ENCODE data around the gene CCDC136.

Gene CCDC136

GRCh38 chr7:128794436-128794835 is 2.7 kb downstream of the CCDC136 start:
- no peak for TF ChIP-seq CTCF (IDR thresholded peaks at IDR 0.05; ENCODE audit: low read depth, low read length)
- no peak for DNase-seq (ENCODE audit: extremely low read depth, low read depth)

- no peak for DNase-seq (ENCODE audit: extremely low read depth, low read depth)
- no peak for TF ChIP-seq CTCF (IDR thresholded peaks at IDR 0.05; ENCODE audit: low read depth, low read length)
Measured at GRCh38 chr7:128795129-128795528, 3.4 kb downstream of the CCDC136 start.

- TF ChIP-seq CTCF (IDR thresholded peaks at IDR 0.05; ENCODE audit: low read depth, low read length), result no peak
- DNase-seq (ENCODE audit: extremely low read depth, low read depth), result peak; percentile 29
Measured at GRCh38 chr7:128796327-128796726, 4.6 kb downstream of the CCDC136 start.

GRCh38 chr7:128799451-128799850 is 7.7 kb downstream of the CCDC136 start:
- no peak for DNase-seq (ENCODE audit: extremely low read depth, low read depth)
- TF ChIP-seq CTCF (IDR thresholded peaks at IDR 0.05; ENCODE audit: low read depth, low read length), result no peak

GRCh38 chr7:128800567-128800966 is 8.8 kb downstream of the CCDC136 start:
- TF ChIP-seq CTCF (IDR thresholded peaks at IDR 0.05; ENCODE audit: low read depth, low read length), result no peak
- no peak for DNase-seq (ENCODE audit: extremely low read depth, low read depth)

GRCh38 chr7:128801003-128801402 is 9.2 kb downstream of the CCDC136 start:
- no peak for TF ChIP-seq CTCF (IDR thresholded peaks at IDR 0.05; ENCODE audit: low read depth, low read length)

GRCh38 chr7:128801667-128802418 is 10.1 kb downstream of the CCDC136 start:
- DNase-seq (ENCODE audit: extremely low read depth, low read depth), result no peak
- TF ChIP-seq CTCF (IDR thresholded peaks at IDR 0.05; ENCODE audit: low read depth, low read length), result no peak

More at GRCh38 chr7:128801003-128801402, 9.2 kb downstream of the CCDC136 start:
- DNase-seq (ENCODE audit: extremely low read depth, low read depth), result no peak

Data from AG09319 (cell line).